ENCODE results near the gene FOXD4L6.
"Not testable (repeated sequence)": the region's sequence is repeated elsewhere in the genome, so short reads cannot be mapped to it uniquely, and the experiment has no call there.

Gene FOXD4L6

GRCh38 chr9:41128581-41128980, at the start of gene FOXD4L6:
TSS of gene FOXD4L6 (minus strand) at chr9:41128681. CDS start at chr9:41128383, 298 bp downstream.
- CTCF ChIA-PET; POLR2A ChIA-PET (ENCODE audit: low non-redundant PET); DNase-seq (ENCODE audit: low spot score); H3K27ac ChIP-seq: not testable (repeated sequence)

GRCh38 chr9:41174994-41175393, 46.5 kb upstream of the FOXD4L6 start:
- DNase-seq (ENCODE audit: low spot score); H3K27ac ChIP-seq; CTCF ChIA-PET; POLR2A ChIA-PET (ENCODE audit: low non-redundant PET): not testable (repeated sequence)

GRCh38 chr9:41150116-41150515, 21.6 kb upstream of the FOXD4L6 start:
- CTCF ChIA-PET; H3K27ac ChIP-seq; DNase-seq (ENCODE audit: low spot score); POLR2A ChIA-PET (ENCODE audit: low non-redundant PET): not testable (repeated sequence)

GRCh38 chr9:41141878-41142277, 13.4 kb upstream of the FOXD4L6 start:
- POLR2A ChIA-PET (ENCODE audit: low non-redundant PET); CTCF ChIA-PET; H3K27ac ChIP-seq; DNase-seq (ENCODE audit: low spot score): not testable (repeated sequence)

- CTCF ChIA-PET; DNase-seq (ENCODE audit: low spot score); H3K27ac ChIP-seq; POLR2A ChIA-PET (ENCODE audit: low non-redundant PET): not testable (repeated sequence)
These were observed 1.6 kb downstream of the FOXD4L6 start for GRCh38 chr9:41126746-41127446.

- H3K27ac ChIP-seq; CTCF ChIA-PET; DNase-seq (ENCODE audit: low spot score); POLR2A ChIA-PET (ENCODE audit: low non-redundant PET): not testable (repeated sequence)
These were observed 2.5 kb downstream of the FOXD4L6 start for GRCh38 chr9:41125936-41126335.

GRCh38 chr9:41125109-41125658, 3.3 kb downstream of the FOXD4L6 start:
- H3K27ac ChIP-seq; POLR2A ChIA-PET (ENCODE audit: low non-redundant PET); DNase-seq (ENCODE audit: low spot score); CTCF ChIA-PET: not testable (repeated sequence)

GRCh38 chr9:41124250-41125108, 4.0 kb downstream of the FOXD4L6 start:
- POLR2A ChIA-PET (ENCODE audit: low non-redundant PET); H3K27ac ChIP-seq; CTCF ChIA-PET; DNase-seq (ENCODE audit: low spot score): not testable (repeated sequence)

GRCh38 chr9:41123812-41124211, 4.7 kb downstream of the FOXD4L6 start:
- POLR2A ChIA-PET (ENCODE audit: low non-redundant PET); H3K27ac ChIP-seq; CTCF ChIA-PET; DNase-seq (ENCODE audit: low spot score): not testable (repeated sequence)

GRCh38 chr9:41123396-41123795, 5.1 kb downstream of the FOXD4L6 start:
- DNase-seq (ENCODE audit: low spot score); POLR2A ChIA-PET (ENCODE audit: low non-redundant PET); H3K27ac ChIP-seq; CTCF ChIA-PET: not testable (repeated sequence)

GRCh38 chr9:41120696-41121095, 7.8 kb downstream of the FOXD4L6 start:
- POLR2A ChIA-PET (ENCODE audit: low non-redundant PET); CTCF ChIA-PET; H3K27ac ChIP-seq; DNase-seq (ENCODE audit: low spot score): not testable (repeated sequence)

GRCh38 chr9:41119719-41120118, 8.8 kb downstream of the FOXD4L6 start:
- POLR2A ChIA-PET (ENCODE audit: low non-redundant PET); CTCF ChIA-PET; H3K27ac ChIP-seq; DNase-seq (ENCODE audit: low spot score): not testable (repeated sequence)

GRCh38 chr9:41119311-41119710, 9.2 kb downstream of the FOXD4L6 start:
- H3K27ac ChIP-seq; POLR2A ChIA-PET (ENCODE audit: low non-redundant PET); DNase-seq (ENCODE audit: low spot score); CTCF ChIA-PET: not testable (repeated sequence)

- POLR2A ChIA-PET (ENCODE audit: low non-redundant PET); H3K27ac ChIP-seq; CTCF ChIA-PET; DNase-seq (ENCODE audit: low spot score): not testable (repeated sequence)
These were observed 15.1 kb downstream of the FOXD4L6 start for GRCh38 chr9:41113348-41113747.

- CTCF ChIA-PET; POLR2A ChIA-PET (ENCODE audit: low non-redundant PET); H3K27ac ChIP-seq; DNase-seq (ENCODE audit: low spot score): not testable (repeated sequence)
These were observed 17.1 kb downstream of the FOXD4L6 start for GRCh38 chr9:41111414-41111813.

GRCh38 chr9:41110913-41111312, 17.6 kb downstream of the FOXD4L6 start:
- CTCF ChIA-PET; DNase-seq (ENCODE audit: low spot score); POLR2A ChIA-PET (ENCODE audit: low non-redundant PET); H3K27ac ChIP-seq: not testable (repeated sequence)

GRCh38 chr9:41109253-41109652, 19.2 kb downstream of the FOXD4L6 start:
- DNase-seq (ENCODE audit: low spot score); POLR2A ChIA-PET (ENCODE audit: low non-redundant PET); CTCF ChIA-PET; H3K27ac ChIP-seq: not testable (repeated sequence)

- POLR2A ChIA-PET (ENCODE audit: low non-redundant PET); H3K27ac ChIP-seq; CTCF ChIA-PET: not testable (repeated sequence)
These were observed 19.7 kb downstream of the FOXD4L6 start for GRCh38 chr9:41108816-41109215.

More at GRCh38 chr9:41108816-41109215, 19.7 kb downstream of the FOXD4L6 start:
- not testable (repeated sequence) for DNase-seq (ENCODE audit: low spot score)
